ENCODE data around the gene SYT12. TPM values are rescaled to one million over a fixed set of nuclear protein-coding genes. Genes with fewer than 3 reads are reported as not detected.

Gene SYT12
- total and polyA plus RNA-seq, 4 donors, result 0.47 to 12.1 (median 1.4) TPM

DNA sequence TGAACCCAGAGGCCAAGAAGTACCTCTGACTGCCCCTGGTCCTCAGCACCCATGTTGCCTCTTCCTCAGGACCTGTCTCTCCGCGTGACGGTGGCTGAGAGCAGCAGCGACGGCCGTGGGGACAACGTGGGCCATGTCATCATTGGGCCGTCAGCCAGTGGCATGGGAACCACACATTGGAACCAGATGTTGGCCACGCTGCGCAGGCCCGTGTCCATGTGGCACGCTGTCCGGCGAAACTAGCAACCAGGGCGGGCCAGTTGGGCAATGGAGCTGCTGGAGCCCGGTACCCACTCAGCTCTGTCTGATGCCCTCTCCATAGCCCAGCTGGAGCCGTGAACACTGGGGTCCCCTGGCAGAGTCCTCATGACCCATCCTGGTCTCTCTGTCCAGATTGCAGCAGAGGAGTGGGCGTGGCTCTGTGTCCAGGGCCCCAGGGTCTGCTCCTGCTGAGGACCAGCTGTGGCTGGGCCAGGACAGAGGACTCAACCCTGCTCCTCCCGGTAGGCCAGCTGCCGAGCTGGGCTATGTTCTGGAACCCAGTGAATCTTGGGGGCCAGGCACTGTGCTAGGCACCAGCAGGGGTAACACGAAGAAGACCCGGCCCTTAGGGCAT is 25.7 kb downstream of the SYT12 start:
- Histone ChIP-seq H3K9ac (ENCODE audit: low read depth in 1 of 2, low read length in 2 of 2) (no peak overlapping the region), H3K4me3 (ENCODE audit: low read depth in 1 of 3, low read length in 3 of 3) (no peak overlapping the region), H3K36me3 (ENCODE audit: control insufficient read depth in 4 of 4, insufficient read depth in 3 of 4, low read depth in 1 of 4, low read length in 3 of 4) (peaks cover 0 to 6% (median 2%) of the 10 kb centered on the region in 4 donors), H3K9me3 (ENCODE audit: control insufficient read depth in 4 of 4, low read length in 3 of 4) (no peaks in the 10 kb centered on the region), H3K27ac (ENCODE audit: low read depth in 1 of 2, low read length in 2 of 2) (no peak overlapping the region), H3K27me3 (ENCODE audit: control insufficient read depth in 4 of 4, insufficient read depth in 4 of 4, low read length in 3 of 4) (no peaks in the 10 kb centered on the region), H3K4me1 (ENCODE audit: control insufficient read depth in 4 of 4, insufficient read depth in 4 of 4, low read length in 3 of 4) (peaks cover 5 to 19% (median 13%) of the 10 kb centered on the region in 4 donors)
- WGBS, result 95% methylated on average over 22 of the region's 22 CpGs
- TF ChIP-seq HNF4A (conservative IDR thresholded peaks at IDR 0.05) (no peak), FOXA1 (IDR thresholded peaks at IDR 0.05) (no peak), MAX (IDR thresholded peaks at IDR 0.05) (no peak), HNF4G (IDR thresholded peaks at IDR 0.05) (no peak), RXRA (IDR thresholded peaks at IDR 0.05) (no peak), CTCF (IDR thresholded peaks at IDR 0.05; ENCODE audit: low read depth, low read length, missing input control) (no peak), NR2F2 (IDR thresholded peaks at IDR 0.05) (no peak), JUND (IDR thresholded peaks at IDR 0.05) (no peak), RAD21 (IDR thresholded peaks at IDR 0.05) (no peak), YY1 (IDR thresholded peaks at IDR 0.05) (no peak), SP1 (IDR thresholded peaks at IDR 0.05) (no peak), GABPA (IDR thresholded peaks at IDR 0.05 in 1 of 2, conservative IDR thresholded peaks at IDR 0.05 in 1 of 2) (no peak), EGR1 (IDR thresholded peaks at IDR 0.05; ENCODE audit: low read depth in 2 of 2) (no peak), ZBTB33 (IDR thresholded peaks at IDR 0.05) (no peak)
- TF ChIP-seq, protein P1, sequence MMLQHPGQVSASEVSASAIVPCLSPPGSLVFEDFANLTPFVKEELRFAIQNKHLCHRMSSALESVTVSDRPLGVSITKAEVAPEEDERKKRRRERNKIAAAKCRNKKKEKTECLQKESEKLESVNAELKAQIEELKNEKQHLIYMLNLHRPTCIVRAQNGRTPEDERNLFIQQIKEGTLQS (IDR thresholded peaks at IDR 0.05), result no peak
- no peak for DNase-seq (ENCODE audit: low spot score)

GRCh38 chr11:67050139-67050538 is 27.2 kb downstream of the SYT12 start:
- WGBS, result 93% methylated on average over 3 of the region's 3 CpGs
- H3K27ac ChIP-seq (ENCODE audit: low read depth in 1 of 2, low read length in 2 of 2), result no peak overlapping the region
- peaks cover 8 to 32% (median 25%) of the 10 kb centered on the region in 4 donors for H3K4me1 ChIP-seq (ENCODE audit: control insufficient read depth in 4 of 4, insufficient read depth in 4 of 4, low read length in 3 of 4)
- no peak overlapping the region for H3K4me3 ChIP-seq (ENCODE audit: low read depth in 1 of 3, low read length in 3 of 3)
- H3K36me3 ChIP-seq (ENCODE audit: control insufficient read depth in 4 of 4, insufficient read depth in 3 of 4, low read depth in 1 of 4, low read length in 3 of 4), result peaks cover 0 to 3% (median 1%) of the 10 kb centered on the region in 4 donors
- no peak for DNase-seq (ENCODE audit: low spot score)
- TF ChIP-seq SP1 (IDR thresholded peaks at IDR 0.05) (no peak), YY1 (IDR thresholded peaks at IDR 0.05) (no peak), JUND (IDR thresholded peaks at IDR 0.05) (no peak), TAF1 (conservative IDR thresholded peaks at IDR 0.05) (no peak), NR2F2 (IDR thresholded peaks at IDR 0.05) (no peak), FOXA2 (IDR thresholded peaks at IDR 0.05) (no peak), ZBTB33 (IDR thresholded peaks at IDR 0.05) (no peak), HNF4G (IDR thresholded peaks at IDR 0.05) (no peak)
- TF ChIP-seq, protein P2, sequence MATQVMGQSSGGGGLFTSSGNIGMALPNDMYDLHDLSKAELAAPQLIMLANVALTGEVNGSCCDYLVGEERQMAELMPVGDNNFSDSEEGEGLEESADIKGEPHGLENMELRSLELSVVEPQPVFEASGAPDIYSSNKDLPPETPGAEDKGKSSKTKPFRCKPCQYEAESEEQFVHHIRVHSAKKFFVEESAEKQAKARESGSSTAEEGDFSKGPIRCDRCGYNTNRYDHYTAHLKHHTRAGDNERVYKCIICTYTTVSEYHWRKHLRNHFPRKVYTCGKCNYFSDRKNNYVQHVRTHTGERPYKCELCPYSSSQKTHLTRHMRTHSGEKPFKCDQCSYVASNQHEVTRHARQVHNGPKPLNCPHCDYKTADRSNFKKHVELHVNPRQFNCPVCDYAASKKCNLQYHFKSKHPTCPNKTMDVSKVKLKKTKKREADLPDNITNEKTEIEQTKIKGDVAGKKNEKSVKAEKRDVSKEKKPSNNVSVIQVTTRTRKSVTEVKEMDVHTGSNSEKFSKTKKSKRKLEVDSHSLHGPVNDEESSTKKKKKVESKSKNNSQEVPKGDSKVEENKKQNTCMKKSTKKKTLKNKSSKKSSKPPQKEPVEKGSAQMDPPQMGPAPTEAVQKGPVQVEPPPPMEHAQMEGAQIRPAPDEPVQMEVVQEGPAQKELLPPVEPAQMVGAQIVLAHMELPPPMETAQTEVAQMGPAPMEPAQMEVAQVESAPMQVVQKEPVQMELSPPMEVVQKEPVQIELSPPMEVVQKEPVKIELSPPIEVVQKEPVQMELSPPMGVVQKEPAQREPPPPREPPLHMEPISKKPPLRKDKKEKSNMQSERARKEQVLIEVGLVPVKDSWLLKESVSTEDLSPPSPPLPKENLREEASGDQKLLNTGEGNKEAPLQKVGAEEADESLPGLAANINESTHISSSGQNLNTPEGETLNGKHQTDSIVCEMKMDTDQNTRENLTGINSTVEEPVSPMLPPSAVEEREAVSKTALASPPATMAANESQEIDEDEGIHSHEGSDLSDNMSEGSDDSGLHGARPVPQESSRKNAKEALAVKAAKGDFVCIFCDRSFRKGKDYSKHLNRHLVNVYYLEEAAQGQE (IDR thresholded peaks at IDR 0.05), result no peak
- TF ChIP-seq, protein P1 (IDR thresholded peaks at IDR 0.05), result no peak
- no peak overlapping the region for H3K9ac ChIP-seq (ENCODE audit: low read depth in 1 of 2, low read length in 2 of 2)
- no peaks in the 10 kb centered on the region for H3K27me3 ChIP-seq (ENCODE audit: control insufficient read depth in 4 of 4, insufficient read depth in 4 of 4, low read length in 3 of 4)
- no peaks in the 10 kb centered on the region for H3K9me3 ChIP-seq (ENCODE audit: control insufficient read depth in 4 of 4, low read length in 3 of 4)
